IMR-90 (cell line): ENCODE measurements around the gene NDST1. TPM values are rescaled to one million over a fixed set of nuclear protein-coding genes. Genes with fewer than 3 reads are reported as not detected.

Experiments used
- ATAC-seq: fragments of 200-7000 bp; cut with Tn5 transposase; 2 replicates; pipeline ENCODE4 v1.9.1; 2020; ENCODE audit warnings: low read depth, mild to moderate bottlenecking, moderate library complexity
- BruUV-seq: library from RNA; stranded (reverse); fragments of 400-500 nt; replicated peaks from 2 replicates; lab custom pipeline; 2021; lab: Mats Ljungman, UMichigan
- CTCF ChIA-PET: fragments of 300-600 bp; formaldehyde crosslinking; extraction: SDS; loops from one replicate; lab custom pipeline; 2021; ENCODE audit warnings: antibody characterized with exemption; lab: Yijun Ruan, JAX
- POLR2A ChIA-PET: fragments of 300-600 bp; sonication (Branson Sonifier 250); formaldehyde crosslinking; loops from one replicate; lab custom pipeline; 2022; ENCODE audit warnings: antibody characterized with exemption; ENCODE audit not compliant: unreplicated experiment; lab: Charles Lee
- DNase-seq: peaks from one replicate; pipeline ENCODE4 v3.0.0; 2013
- H2AFZ ChIP-seq: replicated peaks from 2 replicates; pipeline ENCODE3; 2013; ENCODE audit warnings: low read length, mild to moderate bottlenecking; ENCODE audit not compliant: poor library complexity
- H2AK5ac ChIP-seq: 2 replicates; pipeline ENCODE4 v1.6.1; 2013; ENCODE audit warnings: low read depth, low read length, inconsistent platforms
- H2AK9ac ChIP-seq: replicated peaks from 2 replicates; pipeline ENCODE3; 2013; ENCODE audit warnings: mild to moderate bottlenecking, low read depth, low read length, moderate library complexity; ENCODE audit not compliant: poor library complexity
- H2BK120ac ChIP-seq: 2 replicates; pipeline ENCODE4 v1.6.1; 2013; ENCODE audit warnings: low read depth, low read length, inconsistent platforms
- H2BK15ac ChIP-seq: 3 replicates; pipeline ENCODE4 v1.6.1; 2013; ENCODE audit warnings: low read depth, low read length, inconsistent platforms
- H2BK20ac ChIP-seq: 2 replicates; pipeline ENCODE4 v1.6.1; 2013; ENCODE audit warnings: low read depth, mild to moderate bottlenecking, inconsistent platforms, low read length, moderate library complexity
- H2BK5ac ChIP-seq: 2 replicates; pipeline ENCODE4 v1.6.1; 2013; ENCODE audit warnings: mild to moderate bottlenecking, low read depth, low read length, inconsistent platforms; ENCODE audit not compliant: poor library complexity, severe bottlenecking
- H3K14ac ChIP-seq: replicated peaks from 2 replicates; pipeline ENCODE4 v1.6.1; 2013; ENCODE audit warnings: low read depth, low read length, inconsistent platforms
- H3K18ac ChIP-seq: 2 replicates; pipeline ENCODE4 v1.6.1; 2013; ENCODE audit warnings: low read depth, low read length, control low read depth
- H3K23ac ChIP-seq: 2 replicates; pipeline ENCODE4 v1.6.1; 2013; ENCODE audit warnings: low read depth, low read length, inconsistent platforms
- H3K27ac ChIP-seq: 2 replicates; pipeline ENCODE4 v1.5.1; 2013; ENCODE audit warnings: mild to moderate bottlenecking, control low read depth, low read length; ENCODE audit not compliant: insufficient read depth
- H3K27me3 ChIP-seq: 2 replicates; pipeline ENCODE4 v1.6.1; 2013; ENCODE audit warnings: low read length; ENCODE audit not compliant: control insufficient read depth, insufficient read depth
- H3K36me3 ChIP-seq: 2 replicates; pipeline ENCODE4 v1.6.1; 2013; ENCODE audit warnings: low read length, mixed read lengths; ENCODE audit not compliant: control insufficient read depth, insufficient read depth
- H3K4ac ChIP-seq: 2 replicates; pipeline ENCODE4 v1.6.1; 2013; ENCODE audit warnings: low read depth, low read length, inconsistent platforms
- H3K4me1 ChIP-seq: 2 replicates; pipeline ENCODE4 v1.6.1; 2013; ENCODE audit warnings: low read length, mixed read lengths; ENCODE audit not compliant: control insufficient read depth, insufficient read depth
- H3K4me2 ChIP-seq: 2 replicates; pipeline ENCODE4 v1.6.1; 2013; ENCODE audit warnings: low read depth, mild to moderate bottlenecking, control low read depth, low read length, moderate library complexity
- H3K4me3 ChIP-seq: 2 replicates; pipeline ENCODE4 v1.5.1; 2013; ENCODE audit warnings: low read depth, mild to moderate bottlenecking, control low read depth, low read length, moderate library complexity; ENCODE audit not compliant: insufficient read depth
- H3K56ac ChIP-seq: 2 replicates; pipeline ENCODE4 v1.6.1; 2013; ENCODE audit warnings: low read length, inconsistent platforms; ENCODE audit not compliant: insufficient read depth; ENCODE audit errors: extremely low read depth
- H3K79me1 ChIP-seq, 2 experiments: 2 replicates each; pipeline ENCODE4 v1.6.1; 2013; ENCODE audit warnings: low read length in 2 of 2, inconsistent platforms in 1 of 2, low read depth in 1 of 2
- H3K9ac ChIP-seq: 2 replicates; pipeline ENCODE4 v1.6.1; 2013; ENCODE audit warnings: low read depth, low read length, control low read depth
- H3K9me1 ChIP-seq: 2 replicates; pipeline ENCODE4 v1.6.1; 2013; ENCODE audit warnings: low read length, inconsistent platforms; ENCODE audit not compliant: insufficient read depth
- H3K9me3 ChIP-seq: 2 replicates; pipeline ENCODE4 v1.6.1; 2013; ENCODE audit warnings: low read length; ENCODE audit not compliant: control insufficient read depth, insufficient read depth
- H4K20me1 ChIP-seq: 2 replicates; pipeline ENCODE4 v1.6.1; 2013; ENCODE audit warnings: low read length, inconsistent platforms; ENCODE audit not compliant: insufficient read depth
- H4K5ac ChIP-seq: 2 replicates; pipeline ENCODE4 v1.6.1; 2013; ENCODE audit warnings: mild to moderate bottlenecking, low read depth, low read length, control low read depth
- H4K8ac ChIP-seq, 2 experiments: 2 replicates each; pipeline ENCODE4 v1.6.1; 2013; ENCODE audit warnings: low read depth in 2 of 2, low read length in 2 of 2, control low read depth in 1 of 2, inconsistent platforms in 1 of 2
- H4K91ac ChIP-seq: 2 replicates; pipeline ENCODE4 v1.6.1; 2013; ENCODE audit warnings: low read depth, low read length, inconsistent platforms; ENCODE audit not compliant: insufficient read depth
- CEBPB ChIP-seq: IDR thresholded peaks from 2 replicates; pipeline ENCODE4 v1.6.1; 2012; ENCODE audit warnings: low read depth, low read length, improper control_type of control experiment
- CHD1 ChIP-seq: IDR thresholded peaks from 2 replicates; pipeline ENCODE4 v1.6.1; 2012; ENCODE audit warnings: low read depth, low read length, improper control_type of control experiment
- CTCF ChIP-seq: conservative IDR thresholded peaks from 2 replicates; pipeline ENCODE4 v1.5.1; 2012; ENCODE audit warnings: mild to moderate bottlenecking, low read depth, low read length, improper control_type of control experiment
- ELK1 ChIP-seq: fragments of 150-350 bp; IDR thresholded peaks from 2 replicates; pipeline ENCODE4 v1.6.1; 2016; ENCODE audit warnings: low read depth, mild to moderate bottlenecking, low read length, moderate library complexity, borderline replicate concordance
- FOS ChIP-seq: fragments of 150-350 bp; IDR thresholded peaks from 2 replicates; pipeline ENCODE4 v1.6.1; 2016; ENCODE audit warnings: low read depth, low read length
- MAZ ChIP-seq: IDR thresholded peaks from 2 replicates; pipeline ENCODE4 v1.6.1; 2012; ENCODE audit warnings: low read depth, mild to moderate bottlenecking, low read length, improper control_type of control experiment, moderate library complexity, borderline replicate concordance
- MXI1 ChIP-seq: IDR thresholded peaks from 2 replicates; pipeline ENCODE4 v1.6.1; 2012; ENCODE audit warnings: low read depth, mild to moderate bottlenecking, low read length, moderate library complexity, borderline replicate concordance
- NFE2L2 ChIP-seq: fragments of 150-350 bp; IDR thresholded peaks from 2 replicates; pipeline ENCODE4 v1.6.1; 2016; ENCODE audit warnings: low read depth, mild to moderate bottlenecking, low read length
- POLR2A ChIP-seq: IDR thresholded peaks from 2 replicates; pipeline ENCODE4 v1.6.1; 2012; ENCODE audit warnings: mild to moderate bottlenecking, low read depth, low read length
- RAD21 ChIP-seq: IDR thresholded peaks from 2 replicates; pipeline ENCODE4 v1.6.1; 2012; ENCODE audit warnings: low read length, improper control_type of control experiment
- RCOR1 ChIP-seq: IDR thresholded peaks from 2 replicates; pipeline ENCODE4 v1.6.1; 2012; ENCODE audit warnings: mild to moderate bottlenecking, low read length, improper control_type of control experiment; ENCODE audit not compliant: insufficient replicate concordance
- RFX5 ChIP-seq: IDR thresholded peaks from 2 replicates; pipeline ENCODE4 v1.8.0; 2012; ENCODE audit warnings: low read depth, mild to moderate bottlenecking, low read length, moderate library complexity
- SMC3 ChIP-seq: fragments of 150-350 bp; IDR thresholded peaks from 2 replicates; pipeline ENCODE4 v1.6.1; 2016; ENCODE audit warnings: low read depth, mild to moderate bottlenecking, antibody characterized with exemption, low read length, moderate library complexity
- WGBS, 2 experiments: methylation state at CpG; one replicate each; pipeline versions ENCODE4 v1.1.5 to v1.1.7; 2013; ENCODE audit warnings: missing lambda C conversion rate in 2 of 2; ENCODE audit not compliant: insufficient read length in 1 of 2; ENCODE audit errors: extremely low coverage in 2 of 2; 5-methylcytosine and 5-hydroxymethylcytosine counted together
- dilution Hi-C: fragments of 300-500 bp; cut with HindIII; formaldehyde crosslinking; loops from one replicate; pipeline ENCODE4 v1.14.3; 2018; ENCODE audit warnings: low sequenced_read_pairs; ENCODE audit not compliant: unreplicated experiment
- in situ Hi-C: fragments of 300-500 bp; cut with MboI; formaldehyde crosslinking; loops from 3 replicates; pipeline ENCODE4 v1.14.3; 2019; ENCODE audit warnings: low sequenced_read_pairs, inconsistent platforms, mixed read lengths
- intact Hi-C: fragments of 100-400 bp; cut with micrococcal nuclease; formaldehyde crosslinking; loops from 2 replicates; pipeline ENCODE4 v1.10.0; 2022
- polyA plus RNA-seq, 3 experiments: library from polyadenylated mRNA; depleted of rRNA; stranded (reverse); fragments of >200 nt; gene quantifications; 2 replicates each; pipeline ENCODE4 v1.2.3, GENCODE V29; 2012; ENCODE audit warnings: low replicate concordance in 1 of 3
- total RNA-seq: library from RNA; depleted of rRNA; stranded (reverse); fragments of >200 nt; gene quantifications from 2 replicates; pipeline ENCODE4 v1.2.3, GENCODE V29; 2012

Gene NDST1
- total and polyA plus RNA-seq, 2 of the 4 experiments (the other 2 are of a cell fraction) = 30.5 to 80.4 TPM

GRCh38 chr5:150486402-150487198, 21.3 kb upstream of the NDST1 start:
- peak overlapping the region; percentile 87 for H3K4ac ChIP-seq
- ATAC-seq = peak; percentile 9
- peak overlapping the region; percentile 55; the same call in 1 of the 2 replicates for H2BK20ac ChIP-seq
- peak overlapping the region; percentile 94 for H4K91ac ChIP-seq
- peaks cover 40% of the 10 kb centered on the region for H3K4me1 ChIP-seq
- peak overlapping the region; percentile 92 for H3K56ac ChIP-seq
- DNase-seq = peak; percentile 48
- H2AK9ac ChIP-seq = peak overlapping the region; percentile 98
- H4K20me1 ChIP-seq = peaks cover 44% of the 10 kb centered on the region
- peak overlapping the region; percentile 84 for H2AK5ac ChIP-seq
- peak overlapping the region; percentile 98 for H3K9ac ChIP-seq
- intact Hi-C loops = loop anchor here (1.0 to 2.0 kb wide), 2 partner anchors 14 to 37 kb away; no protein-coding TSS in a partner anchor
- no peaks in the 10 kb centered on the region for H3K9me3 ChIP-seq
- H3K18ac ChIP-seq = peak overlapping the region; percentile 96
- H3K79me1 ChIP-seq = peaks cover 17 to 53% of the 10 kb centered on the region in 2 experiments; a peak in 3 of 4 replicates
- WGBS, 2 experiments = 10% methylated on average over 2 of the region's 60 CpGs; no CpG with 5 or more reads in 1 of the 2 experiments
- CTCF ChIA-PET = interaction anchor here (0.6 to 1.0 kb wide), 2 partner anchors 29 to 38 kb away, joined by 3 read pairs; no protein-coding TSS in a partner anchor
- peak overlapping the region; percentile 94 for H4K5ac ChIP-seq
- peak overlapping the region; percentile 99 for H2BK5ac ChIP-seq
- peak overlapping the region; percentile 79 for H2AFZ ChIP-seq
- no peak for TF ChIP-seq MXI1
- TF ChIP-seq RCOR1 = no peak
- TF ChIP-seq CHD1 = no peak
- TF ChIP-seq NFE2L2 = no peak
- no peak for TF ChIP-seq RFX5
- TF ChIP-seq CEBPB = no peak
- TF ChIP-seq CTCF = peak; percentile 12; the same call in 1 of the 2 replicates
- no peak for TF ChIP-seq POLR2A
- no peak for TF ChIP-seq FOS
- TF ChIP-seq ELK1 = no peak
- peak; percentile 28; the same call in 1 of the 2 replicates for TF ChIP-seq RAD21
- no peak for TF ChIP-seq SMC3
- TF ChIP-seq MAZ = peak; percentile 18; the same call in 1 of the 2 replicates
- no TSS peak for BruUV-seq
- H3K27me3 ChIP-seq = no peaks in the 10 kb centered on the region
- H3K36me3 ChIP-seq = peaks cover under 1% of the 10 kb centered on the region; the same call in 1 of the 2 replicates
- in situ Hi-C loops = no loop called here
- peak overlapping the region; percentile 90 for H3K14ac ChIP-seq
- H3K23ac ChIP-seq = peak overlapping the region; percentile 88
- H2BK120ac ChIP-seq = peak overlapping the region; percentile 86
- peak overlapping the region; percentile 99 for H3K4me3 ChIP-seq
- peak overlapping the region; percentile 10 to 89 for H4K8ac ChIP-seq
- POLR2A ChIA-PET = interaction anchor here (0.6 to 1.0 kb wide), 3 partner anchors 16 to 1079 kb away, joined by 3 to 16 read pairs (median 6); no protein-coding TSS in a partner anchor
- dilution Hi-C loops = no loop called here
- peak overlapping the region; percentile 100 for H3K27ac ChIP-seq
- H3K4me2 ChIP-seq = peak overlapping the region; percentile 88
- H3K9me1 ChIP-seq = peaks cover 15% of the 10 kb centered on the region
- peak overlapping the region; percentile 80; the same call in 2 of the 3 replicates for H2BK15ac ChIP-seq
